Stomach (tissue), 9 donors: ENCODE measurements around the gene PIP4K2A. TPM values are rescaled to one million over a fixed set of nuclear protein-coding genes. Genes with fewer than 3 reads are reported as not detected.

Source experiments
- DNase-seq, 2 donors: peaks; one replicate each; pipeline versions ENCODE4 v3.0.0 to v3.0.0-alpha.2; 2013 to 2019
- H3K27ac ChIP-seq, 5 donors: fragments of 200-600 bp in 4 of 5; sonication (generic) in 4 of 5; one replicate each; pipeline ENCODE4 v1.5.1; 2013 to 2019; ENCODE audit warnings: mild to moderate bottlenecking in 1 of 5, moderate library complexity in 1 of 5
- H3K27me3 ChIP-seq, 3 donors: fragments of 200-600 bp; sonication (generic); one replicate each; pipeline ENCODE4 v1.5.1; 2017 to 2019; ENCODE audit warnings: mixed run types in 1 of 3
- H3K36me3 ChIP-seq, 4 donors: fragments of 200-600 bp; sonication (generic); 1 replicate in 3 of 4; 2 replicates in 1 of 4; pipeline ENCODE4 v1.5.1; 2016 to 2019
- H3K4me1 ChIP-seq, 4 donors: fragments of 200-600 bp; sonication (generic); one replicate each; pipeline ENCODE4 v1.5.1; 2016 to 2019
- H3K4me3 ChIP-seq, 4 donors: fragments of 200-600 bp; sonication (generic) in 3 of 4; one replicate each; pipeline ENCODE4 v1.5.1; 2016 to 2019; ENCODE audit warnings: mild to moderate bottlenecking in 1 of 4
- H3K9me3 ChIP-seq, 4 donors: fragments of 200-600 bp; sonication (generic); one replicate each; pipeline ENCODE4 v1.5.1; 2016 to 2019
- CTCF ChIP-seq, 7 experiments: fragments of 450-650 bp in 4 of 7; fragments of 200-600 bp in 3 of 7; sonication (generic) in 3 of 7; IDR thresholded peaks; one replicate each; pipeline ENCODE4 v1.5.1; 2016 to 2019; ENCODE audit warnings: antibody characterized with exemption in 7 of 7, control low read depth in 2 of 7, mild to moderate bottlenecking in 1 of 7
- EP300 ChIP-seq: sonication (generic); formaldehyde crosslinking; IDR thresholded peaks from one replicate; pipeline ENCODE4 v1.6.1; 2017; ENCODE audit warnings: antibody characterized with exemption
- POLR2A ChIP-seq, 4 donors: fragments of 450-650 bp; IDR thresholded peaks; one replicate each; pipeline ENCODE4 v1.6.1; 2016; ENCODE audit warnings: antibody characterized with exemption in 4 of 4, control low read depth in 2 of 4, mild to moderate bottlenecking in 1 of 4, moderate library complexity in 1 of 4
- POLR2AphosphoS5 ChIP-seq, 3 donors: sonication (generic); formaldehyde crosslinking; IDR thresholded peaks; one replicate each; pipeline ENCODE4 v1.6.1; 2016; ENCODE audit warnings: antibody characterized with exemption in 3 of 3
- WGBS, 5 donors: extraction: QIAGEN DNeasy Blood & Tissue Kit in 3 of 5; methylation state at CpG; one replicate each; pipeline versions ENCODE4 v1.1.5 to v1.1.7; 2013 to 2018; 5-methylcytosine and 5-hydroxymethylcytosine counted together
- intact Hi-C: fragments of 100-400 bp; cut with DNase I; formaldehyde crosslinking; loops from one replicate; pipeline ENCODE4 v1.15.1; 2023; ENCODE audit warnings: low total_unique reads
- polyA plus RNA-seq, 3 donors: library from polyadenylated mRNA; stranded (reverse); fragments of 200-250 nt; gene quantifications; one replicate each; pipeline ENCODE4 v1.2.3, GENCODE V29; 2013
- total RNA-seq, 5 donors: library from RNA; depleted of rRNA; stranded (reverse); fragments of >200 nt; gene quantifications; one replicate each; pipeline versions ENCODE4 v1.1.0 to v1.2.3, GENCODE V29; 2014 to 2016
- donor health status: healthy with polysubstance abuse.
- donor health status: Bipolar disorder and iron deficiency.
- donor health status: healthy.

Gene PIP4K2A
- total and polyA plus RNA-seq, 8 donors = 6.7 to 61.3 (median 13.6) TPM

GRCh38 chr10:22633106-22633505 lies 81.3 kb downstream of the PIP4K2A start:
- H3K27me3 ChIP-seq = no peaks in the 10 kb centered on the region
- no peaks in the 10 kb centered on the region for H3K9me3 ChIP-seq
- H3K27ac ChIP-seq = peak overlapping the region in 3 of 5 donors; percentile 20 to 43 (median 42)
- WGBS, 5 donors = 61 to 76% (median 71%) methylated on average over 4 of the region's 4 CpGs
- no peaks in the 10 kb centered on the region for H3K36me3 ChIP-seq
- H3K4me3 ChIP-seq = no peak overlapping the region
- intact Hi-C loops = no loop called here
- peaks cover 0 to 38% (median 8%) of the 10 kb centered on the region in 4 donors for H3K4me1 ChIP-seq
- TF ChIP-seq CTCF (IDR thresholded peaks at IDR 0.05) = no peak
- no peak for TF ChIP-seq EP300
- TF ChIP-seq POLR2AphosphoS5 (IDR thresholded peaks at IDR 0.05) = no peak
- TF ChIP-seq POLR2A (IDR thresholded peaks at IDR 0.05) = no peak
- DNase-seq = no peak

DNA sequence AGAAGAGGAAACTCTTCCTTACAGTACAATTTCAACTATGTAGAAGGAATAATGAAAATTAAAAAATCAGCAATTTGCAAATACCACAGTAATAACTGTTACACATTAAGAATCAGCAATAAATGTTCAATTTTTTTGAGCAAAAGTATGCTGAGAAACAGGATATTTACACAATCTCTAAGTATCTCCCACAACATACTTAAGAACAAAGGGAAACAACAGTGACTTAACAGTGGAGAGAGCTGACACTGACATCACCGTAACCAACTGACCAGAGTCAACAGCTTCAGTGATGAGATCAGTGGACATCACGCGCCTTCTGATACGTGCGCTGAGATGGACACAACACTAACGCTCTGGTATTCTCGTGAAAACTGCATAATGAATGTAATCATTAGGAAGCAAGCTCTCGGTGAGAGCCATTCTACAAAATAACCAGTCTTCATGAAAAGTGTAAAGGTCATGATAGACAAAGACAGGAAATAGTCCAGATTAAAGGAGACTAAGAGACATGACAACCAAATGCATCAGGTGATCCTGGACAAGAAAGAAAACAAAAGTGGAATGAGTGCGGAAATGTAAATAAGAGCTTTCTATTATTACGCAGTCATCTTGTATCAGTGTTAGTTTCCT lies 82.6 kb downstream of the PIP4K2A start:
- Histone ChIP-seq H3K9me3 (no peaks in the 10 kb centered on the region), H3K4me3 (no peak overlapping the region), H3K27ac (peak overlapping the region in 3 of 5 donors; percentile 64 to 79 (median 65)), H3K36me3 (no peaks in the 10 kb centered on the region), H3K4me1 (peaks cover 4 to 51% (median 11%) of the 10 kb centered on the region in 4 donors), H3K27me3 (no peaks in the 10 kb centered on the region)
- intact Hi-C loops = no loop called here
- DNase-seq = peak in 1 of 2 donors; percentile 50
- no peak for TF ChIP-seq EP300
- no peak for TF ChIP-seq POLR2AphosphoS5 (IDR thresholded peaks at IDR 0.05)
- no peak for TF ChIP-seq CTCF (IDR thresholded peaks at IDR 0.05)
- TF ChIP-seq POLR2A (IDR thresholded peaks at IDR 0.05) = no peak
- 86 to 91% (median 87%) methylated on average over 10 of the region's 10 CpGs for WGBS, 5 donors

GRCh38 chr10:22631185-22631584 lies 83.2 kb downstream of the PIP4K2A start:
- H3K9me3 ChIP-seq = no peaks in the 10 kb centered on the region
- H3K36me3 ChIP-seq = no peaks in the 10 kb centered on the region
- peaks cover 4 to 53% (median 14%) of the 10 kb centered on the region in 4 donors for H3K4me1 ChIP-seq
- DNase-seq = no peak
- peak overlapping the region in 4 of 5 donors; percentile 58 to 79 (median 64) for H3K27ac ChIP-seq
- WGBS, 5 donors = 78 to 88% (median 84%) methylated on average over 3 of the region's 3 CpGs
- intact Hi-C loops = no loop called here
- no peak overlapping the region for H3K4me3 ChIP-seq
- no peak for TF ChIP-seq EP300
- no peak for TF ChIP-seq POLR2AphosphoS5 (IDR thresholded peaks at IDR 0.05)
- TF ChIP-seq CTCF (IDR thresholded peaks at IDR 0.05) = no peak
- TF ChIP-seq POLR2A (IDR thresholded peaks at IDR 0.05) = no peak
- no peaks in the 10 kb centered on the region for H3K27me3 ChIP-seq

DNA sequence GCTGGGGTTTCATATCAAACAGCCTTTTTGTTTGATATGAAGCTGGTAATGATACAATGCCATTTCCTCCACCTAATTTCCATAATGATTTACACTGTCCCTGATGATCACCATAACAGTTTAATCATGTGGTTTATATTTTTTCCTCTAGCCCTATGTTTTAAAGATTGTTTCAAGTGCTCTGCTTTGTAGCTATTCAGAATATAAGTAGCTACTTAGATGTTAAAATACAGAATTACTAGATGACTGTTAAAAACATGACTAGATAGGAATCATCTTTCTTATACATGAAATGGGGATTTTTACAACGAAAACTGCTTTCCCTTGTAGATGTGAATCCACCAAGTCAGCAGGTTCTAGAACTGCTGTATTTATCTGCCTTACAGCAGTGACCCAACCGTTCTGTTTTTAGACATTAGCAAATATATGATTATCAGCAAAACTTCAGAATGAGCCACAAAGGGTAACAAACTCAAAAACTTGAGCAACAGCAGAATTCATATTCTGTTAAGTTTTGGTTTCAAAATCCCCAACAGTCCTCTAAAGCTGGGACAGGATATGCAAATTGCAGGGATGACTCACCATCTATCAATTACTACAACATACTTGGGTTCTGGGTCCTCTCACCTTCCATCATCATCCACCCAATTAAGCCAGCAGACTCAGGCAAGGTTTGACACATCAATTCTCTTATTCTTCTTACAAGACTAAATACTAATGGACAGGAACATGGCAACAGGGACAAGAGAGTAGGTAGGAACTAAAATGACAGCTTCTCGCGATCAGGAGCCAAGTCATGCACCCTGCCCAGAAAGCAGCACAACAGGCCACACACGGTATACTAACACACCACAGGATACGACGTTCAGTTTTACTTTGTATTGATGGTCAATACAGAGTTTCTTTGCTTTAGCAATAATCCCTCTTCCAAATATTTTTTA lies 83.9 kb downstream of the PIP4K2A start:
- H3K27me3 ChIP-seq = no peaks in the 10 kb centered on the region
- H3K9me3 ChIP-seq = no peaks in the 10 kb centered on the region
- no peaks in the 10 kb centered on the region for H3K36me3 ChIP-seq
- peaks cover 4 to 58% (median 20%) of the 10 kb centered on the region in 4 donors for H3K4me1 ChIP-seq
- peak in 1 of 2 donors; percentile 41 for DNase-seq
- intact Hi-C loops = no loop called here
- WGBS, 5 donors = 58 to 72% (median 65%) methylated on average over 7 of the region's 7 CpGs
- H3K27ac ChIP-seq = peak overlapping the region in 4 of 5 donors; percentile 51 to 79 (median 64)
- no peak for TF ChIP-seq POLR2AphosphoS5 (IDR thresholded peaks at IDR 0.05)
- no peak for TF ChIP-seq CTCF (IDR thresholded peaks at IDR 0.05)
- TF ChIP-seq EP300 = no peak
- TF ChIP-seq POLR2A (IDR thresholded peaks at IDR 0.05) = no peak
- no peak overlapping the region for H3K4me3 ChIP-seq
